ENCODE results near the gene PCDHGC5. TPM values are rescaled to one million over a fixed set of nuclear protein-coding genes. Genes with fewer than 3 reads are reported as not detected.

Gene PCDHGC5
- total RNA-seq, 1 donor from 2014 or later, result 7.7 TPM

GRCh38 chr5:141519605-141520565, 31.0 kb downstream of the PCDHGC5 start:
- H3K36me3 Mint-ChIP-seq (ENCODE audit: low read depth, unreplicated experiment), result peaks cover 25% of the 10 kb centered on the region
- H3K9ac ChIP-seq (ENCODE audit: low read length), result no peak overlapping the region

GRCh38 chr5:141521244-141521781, 32.4 kb downstream of the PCDHGC5 start:
- Mint-ChIP-seq H3K4me1 (ENCODE audit: low read depth, unreplicated experiment) (peaks cover 70% of the 10 kb centered on the region), H3K36me3 (ENCODE audit: low read depth, unreplicated experiment) (peaks cover 26% of the 10 kb centered on the region), H3K27me3 (ENCODE audit: low read depth, unreplicated experiment) (no peaks in the 10 kb centered on the region), H3K27ac (ENCODE audit: unreplicated experiment) (peak overlapping the region; percentile 98), H3K4me3 (ENCODE audit: unreplicated experiment) (no peak overlapping the region), H3K9me3 (ENCODE audit: unreplicated experiment) (no peaks in the 10 kb centered on the region)
- Histone ChIP-seq H3K27ac (ENCODE audit: low read depth, low read length) (peak overlapping the region; percentile 92), H3K36me3 (ENCODE audit: insufficient read depth, low read length) (peaks cover 10% of the 10 kb centered on the region), H2AFZ (ENCODE audit: low read depth, low read length) (no peak overlapping the region), H3K4me1 (ENCODE audit: insufficient read depth, low read length) (peaks cover 49% of the 10 kb centered on the region), H3K9me3 (ENCODE audit: insufficient read depth, low read depth, low read length) (no peaks in the 10 kb centered on the region), H4K20me1 (ENCODE audit: insufficient read depth, low read length) (no peaks in the 10 kb centered on the region), H3K79me2 (ENCODE audit: insufficient read depth, low read length) (peaks cover 8% of the 10 kb centered on the region), H3K9ac (ENCODE audit: low read length) (peak overlapping the region; percentile 74), H3K4me2 (ENCODE audit: low read length) (peak overlapping the region; percentile 70), H3K27me3 (ENCODE audit: insufficient read depth, low read length) (no peaks in the 10 kb centered on the region), H3K4me3 (ENCODE audit: insufficient read depth, low read depth, low read length) (peak overlapping the region; percentile 24)
- TF ChIP-seq EZH2 (IDR thresholded peaks at IDR 0.05; ENCODE audit: insufficient read depth, low read length) (no peak), CTCF (IDR thresholded peaks at IDR 0.05; ENCODE audit: insufficient read depth, low read depth, low read length) (no peak)
- FAIRE-seq (peak; percentile 100), DNase-seq (ENCODE audit: low read depth) (peak; percentile 100)

More at GRCh38 chr5:141519605-141520565, 31.0 kb downstream of the PCDHGC5 start:
- Histone ChIP-seq H3K4me3 (ENCODE audit: insufficient read depth, low read depth, low read length) (no peak overlapping the region), H3K9me3 (ENCODE audit: insufficient read depth, low read depth, low read length) (no peaks in the 10 kb centered on the region), H3K4me2 (ENCODE audit: low read length) (no peak overlapping the region), H3K27ac (ENCODE audit: low read depth, low read length) (peak overlapping the region; percentile 92), H3K4me1 (ENCODE audit: insufficient read depth, low read length) (peaks cover 42% of the 10 kb centered on the region), H3K27me3 (ENCODE audit: insufficient read depth, low read length) (no peaks in the 10 kb centered on the region), H4K20me1 (ENCODE audit: insufficient read depth, low read length) (no peaks in the 10 kb centered on the region), H2AFZ (ENCODE audit: low read depth, low read length) (no peak overlapping the region), H3K36me3 (ENCODE audit: insufficient read depth, low read length) (peaks cover 10% of the 10 kb centered on the region), H3K79me2 (ENCODE audit: insufficient read depth, low read length) (peaks cover 8% of the 10 kb centered on the region)
- H3K27me3 Mint-ChIP-seq (ENCODE audit: low read depth, unreplicated experiment), result no peaks in the 10 kb centered on the region
- DNase-seq (ENCODE audit: low read depth) (no peak), FAIRE-seq (no peak)
- peak overlapping the region; percentile 98 for H3K27ac Mint-ChIP-seq (ENCODE audit: unreplicated experiment)
- no peak overlapping the region for H3K4me3 Mint-ChIP-seq (ENCODE audit: unreplicated experiment)
- no peaks in the 10 kb centered on the region for H3K9me3 Mint-ChIP-seq (ENCODE audit: unreplicated experiment)
- peaks cover 72% of the 10 kb centered on the region for H3K4me1 Mint-ChIP-seq (ENCODE audit: low read depth, unreplicated experiment)
- TF ChIP-seq CTCF (IDR thresholded peaks at IDR 0.05; ENCODE audit: insufficient read depth, low read depth, low read length) (no peak), EZH2 (IDR thresholded peaks at IDR 0.05; ENCODE audit: insufficient read depth, low read length) (no peak)
